OCI-LY3 (cell line): Measurements from ENCODE around the gene SIK2.

Experiments used
- H2AFZ ChIP-seq: fragments of 200-600, 300-600 bp; shearing (Covaris generic); 2 replicates; pipeline ENCODE4 v1.6.0; 2014; ENCODE audit warnings: antibody characterized with exemption, low read depth, low read length
- H3K27ac ChIP-seq: fragments of 200-600, 300-600 bp; sonication (generic); 2 replicates; pipeline ENCODE4 v1.5.1; 2014; ENCODE audit warnings: mild to moderate bottlenecking, low read length, moderate library complexity, mixed read lengths
- H3K27me3 ChIP-seq: fragments of 200-600, 300-600 bp; sonication (generic); 2 replicates; pipeline ENCODE4 v1.6.1; 2014; ENCODE audit warnings: low read depth, low read length, mixed read lengths
- H3K36me3 ChIP-seq: fragments of 200-600, 300-600 bp; sonication (generic); replicated peaks from 2 replicates; pipeline ENCODE3; 2014; ENCODE audit warnings: low read depth, low read length, mixed read lengths
- H3K4me1 ChIP-seq: fragments of 300-600, 200-600 bp; sonication (generic); 2 replicates; pipeline ENCODE4 v1.6.1; 2014; ENCODE audit warnings: low read length, mixed read lengths
- H3K4me2 ChIP-seq: fragments of 200-600, 300-600 bp; sonication (generic); 2 replicates; pipeline ENCODE4 v1.6.1; 2014; ENCODE audit warnings: low read length, mixed read lengths
- H3K4me3 ChIP-seq: fragments of 300-600, 200-600 bp; sonication (generic); 2 replicates; pipeline ENCODE4 v1.5.1; 2014; ENCODE audit warnings: antibody characterized with exemption, mild to moderate bottlenecking, low read length, moderate library complexity
- H3K79me2 ChIP-seq: fragments of 300-600, 200-600 bp; shearing (Covaris generic); 2 replicates; pipeline ENCODE4 v1.6.1; 2014; ENCODE audit warnings: mild to moderate bottlenecking, low read length, mixed read lengths
- H3K9ac ChIP-seq: fragments of 300-600, 200-600 bp; shearing (Covaris generic); 2 replicates; pipeline ENCODE4 v1.6.0; 2014; ENCODE audit warnings: mild to moderate bottlenecking, low read length, moderate library complexity
- H3K9me3 ChIP-seq: fragments of 200-600, 300-600 bp; shearing (Covaris generic); 2 replicates; pipeline ENCODE4 v1.6.1; 2014; ENCODE audit warnings: low read length, mixed read lengths; ENCODE audit not compliant: insufficient read depth
- H4K20me1 ChIP-seq: fragments of 200-600, 300-600 bp; sonication (generic); 2 replicates; pipeline ENCODE4 v1.6.1; 2016; ENCODE audit warnings: low read length, mixed read lengths; ENCODE audit not compliant: insufficient read depth
- CTCF ChIP-seq: fragments of 200-600, 300-600 bp; sonication (generic); IDR thresholded peaks from 2 replicates; pipeline ENCODE4 v1.5.1; 2014; ENCODE audit warnings: antibody characterized with exemption, low read length, low read depth
- EZH2phosphoT487 ChIP-seq: fragments of 200-600 bp; shearing (Covaris generic); IDR thresholded peaks from 2 replicates; pipeline ENCODE4 v1.6.1; 2018; ENCODE audit warnings: antibody characterized with exemption, mixed run types, low read depth

Gene SIK2

GRCh38 chr11:111730871-111731591 lies 128.8 kb downstream of the SIK2 start:
- no peak overlapping the region for H2AFZ ChIP-seq
- no peaks in the 10 kb centered on the region for H3K79me2 ChIP-seq
- H3K27ac ChIP-seq, result no peak overlapping the region
- no peak overlapping the region for H3K4me3 ChIP-seq
- no peaks in the 10 kb centered on the region for H3K4me1 ChIP-seq
- no peaks in the 10 kb centered on the region for H3K27me3 ChIP-seq
- peaks cover 20% of the 10 kb centered on the region for H3K36me3 ChIP-seq
- no peaks in the 10 kb centered on the region for H3K9me3 ChIP-seq
- no peak overlapping the region for H3K4me2 ChIP-seq
- no peaks in the 10 kb centered on the region for H4K20me1 ChIP-seq
- TF ChIP-seq CTCF, result no peak
- no peak overlapping the region for H3K9ac ChIP-seq

- no peak overlapping the region for H3K4me3 ChIP-seq
- no peak overlapping the region for H3K27ac ChIP-seq
- no peaks in the 10 kb centered on the region for H3K4me1 ChIP-seq
- H3K27me3 ChIP-seq, result no peaks in the 10 kb centered on the region
- no peaks in the 10 kb centered on the region for H4K20me1 ChIP-seq
- H3K9ac ChIP-seq, result no peak overlapping the region
- H3K9me3 ChIP-seq, result no peaks in the 10 kb centered on the region
- TF ChIP-seq CTCF (no peak), EZH2phosphoT487 (no peak)
- H3K36me3 ChIP-seq, result peaks cover 19% of the 10 kb centered on the region
- H3K4me2 ChIP-seq, result no peak overlapping the region
- no peaks in the 10 kb centered on the region for H3K79me2 ChIP-seq
- H2AFZ ChIP-seq, result no peak overlapping the region
These were observed 129.6 kb downstream of the SIK2 start for GRCh38 chr11:111731821-111732220.

GRCh38 chr11:111733016-111733415 lies 130.8 kb downstream of the SIK2 start:
- Histone ChIP-seq H3K27ac (no peak overlapping the region), H2AFZ (no peak overlapping the region), H3K4me3 (no peak overlapping the region), H3K9ac (no peak overlapping the region), H4K20me1 (no peaks in the 10 kb centered on the region), H3K27me3 (no peaks in the 10 kb centered on the region), H3K4me2 (no peak overlapping the region), H3K79me2 (no peaks in the 10 kb centered on the region), H3K9me3 (no peaks in the 10 kb centered on the region), H3K4me1 (no peaks in the 10 kb centered on the region), H3K36me3 (peaks cover 13% of the 10 kb centered on the region)
- TF ChIP-seq CTCF, result no peak
- no peak for TF ChIP-seq EZH2phosphoT487

- Histone ChIP-seq H3K4me2 (no peak overlapping the region), H3K9ac (no peak overlapping the region)
- TF ChIP-seq EZH2phosphoT487 (no peak), CTCF (no peak)
These were observed 131.4 kb downstream of the SIK2 start for GRCh38 chr11:111733611-111734088.

More at GRCh38 chr11:111733611-111734088, 131.4 kb downstream of the SIK2 start:
- Histone ChIP-seq H3K4me1 (no peaks in the 10 kb centered on the region), H2AFZ (no peak overlapping the region), H3K4me3 (no peak overlapping the region), H3K27ac (no peak overlapping the region), H3K9me3 (no peaks in the 10 kb centered on the region), H4K20me1 (no peaks in the 10 kb centered on the region), H3K27me3 (no peaks in the 10 kb centered on the region), H3K79me2 (no peaks in the 10 kb centered on the region), H3K36me3 (peaks cover 18% of the 10 kb centered on the region)
